Measurements from ENCODE around the gene KCNF1.

Gene KCNF1

DNA sequence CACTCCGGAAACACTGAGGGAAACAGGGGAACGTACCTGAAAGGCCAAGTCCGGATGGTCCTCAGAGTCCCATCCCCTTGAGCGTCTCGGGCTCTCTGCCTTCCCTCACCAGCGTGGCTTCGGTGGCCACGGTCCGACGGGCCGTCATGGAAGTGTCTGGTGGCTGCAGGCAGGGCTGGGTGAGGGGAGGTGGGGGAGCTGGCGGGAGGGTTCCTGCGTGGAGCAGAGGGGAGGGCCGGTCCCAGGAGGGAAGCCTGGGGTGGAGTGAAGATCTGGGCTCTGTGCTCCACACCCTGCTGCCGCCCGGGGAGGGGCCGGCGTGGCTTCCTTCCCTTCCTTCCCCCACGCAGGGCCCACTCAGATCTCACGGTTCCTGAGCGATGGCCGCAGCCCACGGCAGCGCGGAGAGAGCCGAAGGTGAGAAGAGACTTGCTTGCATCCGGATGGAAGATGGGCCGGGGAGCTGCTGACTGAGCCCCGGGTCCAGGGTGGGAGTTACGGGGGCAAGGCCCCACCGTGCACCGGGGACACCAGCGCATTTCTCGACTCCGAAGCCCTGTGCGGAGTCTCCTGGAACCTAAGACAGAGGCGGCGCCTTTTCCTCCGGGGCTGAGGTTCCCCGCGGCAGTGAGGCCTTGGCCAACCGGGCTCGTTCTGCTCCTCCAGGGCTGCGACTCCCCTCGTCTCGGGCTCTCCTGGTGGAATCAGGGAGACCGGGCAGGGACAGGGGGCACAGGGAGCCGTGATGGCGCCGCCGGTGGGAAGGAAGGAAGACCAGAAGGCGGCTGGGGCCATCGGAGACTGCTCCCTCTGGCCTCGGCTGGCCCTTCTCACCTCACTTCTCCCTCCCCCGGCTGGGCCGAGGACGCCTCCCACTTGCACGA lies 49.1 kb downstream of the KCNF1 start:
- DNase-seq (ENCODE audit: low spot score): no peak
- in situ Hi-C loops (cut with MboI; ENCODE audit: low sequenced_read_pairs, unreplicated experiment): no loop called here
- TF ChIP-seq, protein P1, sequence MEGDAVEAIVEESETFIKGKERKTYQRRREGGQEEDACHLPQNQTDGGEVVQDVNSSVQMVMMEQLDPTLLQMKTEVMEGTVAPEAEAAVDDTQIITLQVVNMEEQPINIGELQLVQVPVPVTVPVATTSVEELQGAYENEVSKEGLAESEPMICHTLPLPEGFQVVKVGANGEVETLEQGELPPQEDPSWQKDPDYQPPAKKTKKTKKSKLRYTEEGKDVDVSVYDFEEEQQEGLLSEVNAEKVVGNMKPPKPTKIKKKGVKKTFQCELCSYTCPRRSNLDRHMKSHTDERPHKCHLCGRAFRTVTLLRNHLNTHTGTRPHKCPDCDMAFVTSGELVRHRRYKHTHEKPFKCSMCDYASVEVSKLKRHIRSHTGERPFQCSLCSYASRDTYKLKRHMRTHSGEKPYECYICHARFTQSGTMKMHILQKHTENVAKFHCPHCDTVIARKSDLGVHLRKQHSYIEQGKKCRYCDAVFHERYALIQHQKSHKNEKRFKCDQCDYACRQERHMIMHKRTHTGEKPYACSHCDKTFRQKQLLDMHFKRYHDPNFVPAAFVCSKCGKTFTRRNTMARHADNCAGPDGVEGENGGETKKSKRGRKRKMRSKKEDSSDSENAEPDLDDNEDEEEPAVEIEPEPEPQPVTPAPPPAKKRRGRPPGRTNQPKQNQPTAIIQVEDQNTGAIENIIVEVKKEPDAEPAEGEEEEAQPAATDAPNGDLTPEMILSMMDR (IDR thresholded peaks at IDR 0.05; ENCODE audit: borderline replicate concordance, control extremely low read depth, extremely low read depth, insufficient read depth, missing control alignments): no peak

DNA sequence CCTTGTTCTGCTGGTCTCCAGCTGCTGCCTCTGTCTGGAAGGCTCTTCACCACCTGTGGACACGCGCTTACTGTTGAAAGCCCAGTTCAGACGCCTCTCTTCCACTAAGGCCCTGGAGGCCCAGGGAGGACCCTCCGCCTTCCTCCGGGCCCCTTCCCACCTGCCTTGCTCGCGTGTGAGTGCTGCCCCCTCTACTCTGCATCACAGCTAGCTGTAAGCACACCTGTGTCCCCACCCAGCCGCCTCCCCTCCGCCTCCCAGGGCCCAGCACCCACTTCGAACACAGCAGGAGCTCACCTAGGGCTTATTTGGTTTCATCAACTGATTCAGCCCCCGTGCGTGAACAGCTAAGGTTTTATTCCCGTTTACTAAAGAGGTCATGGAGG lies 49.7 kb downstream of the KCNF1 start:
- DNase-seq (ENCODE audit: low spot score): no peak
- TF ChIP-seq, protein P1 (IDR thresholded peaks at IDR 0.05; ENCODE audit: borderline replicate concordance, control extremely low read depth, extremely low read depth, insufficient read depth, missing control alignments): no peak
- in situ Hi-C loops (cut with MboI; ENCODE audit: low sequenced_read_pairs, unreplicated experiment): no loop called here

DNA sequence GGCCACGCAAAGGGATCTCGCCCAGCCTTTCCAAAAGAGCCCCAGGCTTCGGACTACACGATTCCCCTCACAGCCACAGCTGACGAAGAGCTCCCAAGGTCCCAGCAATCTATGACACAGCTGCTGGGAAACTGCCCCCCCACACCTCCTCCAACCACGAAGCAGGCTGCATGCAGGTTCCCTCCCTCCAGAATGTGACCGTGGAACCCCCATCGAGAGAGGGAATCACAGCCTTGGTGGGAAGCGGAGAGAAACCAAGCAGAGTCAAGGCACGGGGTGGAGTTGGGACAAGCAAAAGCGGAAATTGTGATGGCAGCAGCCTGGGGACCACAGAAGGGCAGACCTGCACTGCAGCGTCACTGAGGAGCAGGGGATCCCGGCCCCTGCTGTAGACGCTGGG lies 50.3 kb downstream of the KCNF1 start:
- TF ChIP-seq, protein P1 (IDR thresholded peaks at IDR 0.05; ENCODE audit: borderline replicate concordance, control extremely low read depth, extremely low read depth, insufficient read depth, missing control alignments): no peak
- in situ Hi-C loops (cut with MboI; ENCODE audit: low sequenced_read_pairs, unreplicated experiment): no loop called here
- DNase-seq (ENCODE audit: low spot score): no peak

DNA sequence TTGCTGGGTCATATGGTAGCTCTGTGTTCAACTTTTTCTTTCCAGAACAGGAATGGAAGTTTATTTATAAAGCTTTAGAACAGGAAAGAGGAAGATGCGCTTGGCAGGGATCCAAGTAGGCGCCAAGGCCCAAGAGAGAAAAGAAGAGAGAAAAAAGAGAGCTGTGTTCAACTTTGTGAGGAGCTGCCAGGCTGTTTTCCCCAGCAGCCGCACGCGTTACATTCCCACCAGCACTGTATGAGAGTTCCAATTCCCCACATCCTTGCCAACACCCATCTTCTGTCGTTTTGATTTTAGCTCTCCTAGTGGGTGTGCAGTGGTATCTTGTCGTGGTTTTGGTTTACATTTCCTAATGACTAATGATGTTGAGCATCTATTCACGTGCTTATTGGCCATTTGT lies 51.4 kb downstream of the KCNF1 start:
- in situ Hi-C loops (cut with MboI; ENCODE audit: low sequenced_read_pairs, unreplicated experiment): no loop called here
- TF ChIP-seq, protein P1 (IDR thresholded peaks at IDR 0.05; ENCODE audit: borderline replicate concordance, control extremely low read depth, extremely low read depth, insufficient read depth, missing control alignments): no peak
- no peak for DNase-seq (ENCODE audit: low spot score)

Measured in GM13976 (cell line).